Fibroblast of upper back skin (primary cell): Measurements from ENCODE around the gene GOLGA6D.
"Not testable (repeated sequence)": the region's sequence is repeated elsewhere in the genome, so short reads cannot be mapped to it uniquely, and the experiment has no call there.

Experiments
- DNase-seq: peaks from one replicate; pipeline ENCODE4 v3.0.0-alpha.2; 2013

Gene GOLGA6D

GRCh38 chr15:75282572-75282971 lies at the start of gene GOLGA6D:
Gene GOLGA6D (plus strand): TSS chr15:75282835. CDS start chr15:75282876, 41 bp downstream.
- DNase-seq: not testable (repeated sequence)

DNA sequence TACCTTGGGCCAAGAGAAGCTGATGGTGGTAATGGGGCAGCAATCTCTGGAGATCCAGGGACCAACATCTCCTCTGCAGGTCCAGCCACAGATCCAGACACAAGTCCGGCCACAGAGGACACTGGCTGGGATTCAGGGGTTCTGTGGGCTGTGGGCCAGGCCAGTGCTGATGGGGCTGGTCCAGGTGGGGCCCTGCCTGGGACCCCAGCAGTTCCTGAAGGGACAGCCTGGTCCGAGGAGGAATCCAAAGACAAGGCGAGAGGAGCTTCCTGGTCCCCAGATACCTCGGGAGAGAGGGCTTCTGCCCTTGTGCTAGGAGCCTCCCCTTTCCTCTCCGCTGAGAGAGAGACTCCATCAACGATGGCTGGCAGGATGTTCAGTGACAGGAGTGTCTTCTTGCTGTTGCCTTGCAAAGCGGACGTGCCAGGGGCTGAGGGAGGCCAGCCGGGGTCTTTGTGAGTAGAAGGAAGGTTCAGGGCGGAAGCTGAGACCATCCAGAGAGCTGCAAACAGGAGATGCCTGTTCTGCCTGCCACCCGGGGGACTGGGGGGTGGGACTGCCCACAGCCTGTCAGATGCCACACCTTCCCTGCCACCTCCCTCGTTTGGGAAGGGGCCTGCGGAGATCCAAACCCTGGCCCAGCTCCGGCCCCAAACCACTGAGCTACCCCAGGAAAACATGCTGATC lies 49.0 kb upstream of the GOLGA6D start:
- no peak for DNase-seq

DNA sequence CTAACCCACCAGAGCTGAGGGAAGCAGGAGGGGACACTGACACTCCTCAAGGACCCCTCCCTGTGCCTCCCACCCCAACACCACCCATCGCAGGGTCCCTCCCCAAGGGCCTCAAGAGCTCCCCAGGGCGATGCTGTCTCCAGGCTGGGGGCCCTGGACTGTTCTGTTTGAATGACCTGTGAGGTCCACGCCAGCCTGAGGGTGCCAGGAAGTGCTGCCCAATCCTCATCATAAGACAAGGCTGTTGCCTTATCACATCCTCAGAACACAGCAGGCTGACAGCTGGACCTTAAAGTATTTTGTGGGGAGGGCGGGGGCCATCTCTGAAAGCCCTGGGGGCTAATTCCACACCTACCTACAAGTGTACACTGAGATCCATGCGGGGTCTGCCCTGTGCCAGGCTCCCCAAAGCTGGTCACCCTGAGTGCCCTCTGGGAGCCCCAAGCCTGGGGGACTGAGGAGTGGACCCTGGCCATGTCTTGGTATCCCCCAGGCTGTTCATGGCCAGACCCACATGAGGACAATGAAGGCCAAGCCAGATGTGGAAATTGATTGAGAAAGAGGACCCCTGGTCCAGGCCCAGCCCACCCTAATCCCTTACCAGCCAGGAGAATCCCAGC lies 48.3 kb upstream of the GOLGA6D start:
- no peak for DNase-seq

- no peak for DNase-seq
Measured at GRCh38 chr15:75235051-75235673, 47.5 kb upstream of the GOLGA6D start.

DNA sequence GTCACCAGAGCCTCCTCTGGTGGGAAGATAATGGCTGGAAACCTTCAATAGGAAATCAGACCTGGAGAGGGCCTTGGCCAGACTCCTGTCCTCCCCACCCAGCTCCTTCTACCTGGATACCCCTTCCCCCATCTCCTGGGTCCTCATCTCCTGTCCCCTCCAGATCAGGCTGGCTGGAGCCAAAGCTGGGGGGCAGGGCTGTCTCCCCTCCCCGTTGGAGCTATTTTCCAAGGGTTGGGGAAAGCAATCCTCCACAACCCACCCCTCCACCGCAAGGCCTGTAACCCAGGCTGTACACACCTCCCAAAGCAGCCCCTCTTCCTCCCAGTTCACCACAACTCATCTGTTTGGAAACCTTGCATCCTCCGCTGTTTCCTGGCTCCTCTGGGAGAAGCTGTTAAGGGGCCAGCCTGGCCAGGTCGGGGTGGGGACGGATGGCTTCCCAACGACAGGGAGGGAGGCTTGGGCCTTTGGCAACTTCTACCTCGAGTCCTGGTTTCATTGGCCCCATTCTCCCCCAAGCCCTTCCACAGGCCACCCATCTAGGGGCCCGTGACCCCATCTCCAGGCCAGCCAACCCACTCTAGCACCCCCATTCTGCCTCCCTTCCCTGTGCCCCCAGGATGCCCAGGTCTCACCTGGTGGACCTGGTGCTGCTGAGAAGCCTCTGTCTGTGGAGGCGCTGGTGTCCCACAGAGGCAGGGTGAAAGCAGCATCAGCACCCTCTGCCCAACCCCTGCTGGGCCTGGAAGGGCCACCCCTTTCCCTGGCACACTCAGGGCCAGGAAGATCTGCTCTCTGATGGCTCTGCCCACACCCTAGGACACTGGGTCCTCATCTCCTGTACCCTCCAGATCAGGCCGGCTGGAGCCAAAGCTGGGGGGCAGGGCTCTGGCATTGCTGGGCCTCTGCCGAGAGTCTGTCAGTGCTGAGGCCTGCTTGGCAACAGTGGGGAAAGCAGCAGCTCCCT lies 46.6 kb upstream of the GOLGA6D start:
- DNase-seq: no peak

DNA sequence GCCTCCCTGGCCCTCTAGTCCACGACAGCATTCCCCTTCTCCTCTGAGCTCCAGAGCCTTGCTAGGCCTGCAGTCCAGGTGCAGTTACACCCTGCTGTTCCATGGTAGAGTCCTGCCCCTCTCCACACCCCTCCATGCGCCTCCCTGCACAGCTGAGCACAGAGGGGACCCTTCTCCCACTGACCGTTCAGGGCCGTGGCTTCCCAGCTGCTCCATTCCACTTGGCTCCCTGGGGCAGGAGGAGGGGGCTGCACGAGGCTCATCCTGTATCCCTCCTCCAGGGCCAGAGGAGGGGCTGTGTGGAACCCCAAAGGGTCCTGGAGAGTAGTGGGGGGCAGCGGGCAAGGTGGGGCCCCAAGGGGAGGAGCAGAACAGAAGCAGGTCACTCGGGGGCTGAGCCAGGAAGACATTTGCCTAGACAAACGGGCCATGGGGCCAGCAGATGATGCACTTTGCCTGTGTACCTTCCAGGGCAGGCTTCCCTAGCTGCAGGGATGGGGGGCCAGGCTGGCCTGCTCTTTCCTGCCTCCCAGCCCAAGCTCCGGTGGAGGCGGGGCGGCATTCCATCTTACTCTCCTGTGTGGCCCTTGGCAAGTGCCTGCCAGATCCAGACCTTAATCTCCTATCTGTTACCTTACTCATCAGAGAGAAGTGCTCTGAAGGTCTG lies 45.2 kb upstream of the GOLGA6D start:
- DNase-seq: no peak

DNA sequence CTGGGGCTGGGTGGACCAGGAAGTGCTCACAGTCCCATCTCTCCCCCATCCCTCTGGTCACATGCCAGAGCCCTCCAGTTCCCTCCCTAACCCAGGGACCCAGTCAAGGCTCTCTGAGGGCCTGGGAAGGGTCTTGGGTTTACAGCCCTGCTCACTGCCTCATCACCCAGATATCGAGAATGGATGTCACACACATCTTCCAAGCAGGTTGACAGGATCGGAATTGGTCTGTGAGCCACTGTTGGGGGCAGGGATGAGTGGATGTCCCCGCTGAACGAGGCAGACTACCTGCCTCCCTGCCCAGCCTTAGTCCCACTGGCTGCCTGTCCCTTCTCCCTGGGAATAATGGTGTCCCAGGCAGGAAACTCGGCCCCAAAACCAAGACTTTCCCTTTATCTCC lies 44.5 kb upstream of the GOLGA6D start:
- no peak for DNase-seq

DNA sequence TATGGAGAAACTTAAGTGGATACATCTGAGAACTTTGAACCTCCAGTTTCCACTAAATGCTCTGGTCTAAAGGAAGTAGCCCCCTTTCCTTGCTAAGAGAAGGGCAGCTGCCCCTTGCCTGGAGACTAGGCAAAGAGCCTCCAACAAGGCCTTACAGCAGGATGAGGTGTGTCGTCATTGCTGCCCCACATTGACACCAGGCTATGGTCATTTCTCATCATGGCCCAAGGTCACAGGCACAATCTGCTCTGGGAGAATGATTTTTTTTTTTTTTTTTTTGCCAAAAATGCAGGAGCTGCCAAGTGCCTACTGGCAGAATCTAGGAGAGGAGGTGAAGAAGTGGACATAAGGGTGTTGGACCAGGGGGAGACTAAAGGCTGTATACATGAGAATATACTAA lies 36.9 kb upstream of the GOLGA6D start:
- DNase-seq: not testable (repeated sequence)

- DNase-seq: not testable (repeated sequence)
Measured at GRCh38 chr15:75248991-75249390, 33.6 kb upstream of the GOLGA6D start.

- DNase-seq: no peak
Measured at GRCh38 chr15:75249726-75250125, 32.9 kb upstream of the GOLGA6D start.

GRCh38 chr15:75251343-75251742 lies 31.3 kb upstream of the GOLGA6D start:
- DNase-seq: not testable (repeated sequence)

DNA sequence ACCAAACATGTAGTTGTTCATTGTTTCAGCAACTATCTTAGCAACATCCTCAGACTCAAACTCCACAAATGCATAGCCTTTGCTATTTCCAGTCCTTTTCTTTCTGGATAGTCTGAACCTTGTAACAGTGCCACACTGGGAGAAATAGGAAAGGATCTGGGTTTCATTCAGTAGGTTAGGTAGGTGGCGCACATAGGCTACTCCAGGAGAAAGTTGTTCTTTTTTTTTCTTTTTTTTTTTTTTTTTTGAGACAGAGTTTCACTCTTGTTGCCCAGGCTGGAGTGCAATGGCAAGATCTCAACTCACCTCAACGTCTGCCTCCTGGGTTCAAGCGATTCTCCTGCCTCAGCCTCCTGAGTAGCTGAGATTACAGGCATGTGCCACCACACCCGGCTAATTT lies 30.4 kb upstream of the GOLGA6D start:
- DNase-seq: not testable (repeated sequence)

DNA sequence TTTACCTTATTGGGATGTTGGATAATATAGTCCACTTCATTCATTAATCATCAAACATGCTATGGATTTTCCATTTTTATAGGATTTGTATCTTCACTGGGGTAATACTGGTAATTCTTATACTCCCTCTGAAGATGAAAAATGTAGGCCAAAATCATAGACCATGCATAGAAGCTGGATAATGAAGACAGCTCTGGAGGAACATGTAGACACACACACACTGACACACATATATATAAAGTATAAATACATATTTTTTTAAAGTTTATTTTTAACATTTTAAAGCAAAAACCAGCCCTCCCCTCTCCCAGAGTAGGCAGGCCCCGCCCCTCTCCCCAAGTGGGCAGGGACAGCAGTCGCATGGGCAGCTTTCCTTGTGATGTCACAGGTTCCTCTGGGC lies 24.6 kb upstream of the GOLGA6D start, which contains the start of gene GOLGA6C:
Gene GOLGA6C (plus strand): TSS at position 301 of the 400 bp plus-strand sequence. CDS start 265 bp downstream, outside the sequence.
- not testable (repeated sequence) for DNase-seq

DNA sequence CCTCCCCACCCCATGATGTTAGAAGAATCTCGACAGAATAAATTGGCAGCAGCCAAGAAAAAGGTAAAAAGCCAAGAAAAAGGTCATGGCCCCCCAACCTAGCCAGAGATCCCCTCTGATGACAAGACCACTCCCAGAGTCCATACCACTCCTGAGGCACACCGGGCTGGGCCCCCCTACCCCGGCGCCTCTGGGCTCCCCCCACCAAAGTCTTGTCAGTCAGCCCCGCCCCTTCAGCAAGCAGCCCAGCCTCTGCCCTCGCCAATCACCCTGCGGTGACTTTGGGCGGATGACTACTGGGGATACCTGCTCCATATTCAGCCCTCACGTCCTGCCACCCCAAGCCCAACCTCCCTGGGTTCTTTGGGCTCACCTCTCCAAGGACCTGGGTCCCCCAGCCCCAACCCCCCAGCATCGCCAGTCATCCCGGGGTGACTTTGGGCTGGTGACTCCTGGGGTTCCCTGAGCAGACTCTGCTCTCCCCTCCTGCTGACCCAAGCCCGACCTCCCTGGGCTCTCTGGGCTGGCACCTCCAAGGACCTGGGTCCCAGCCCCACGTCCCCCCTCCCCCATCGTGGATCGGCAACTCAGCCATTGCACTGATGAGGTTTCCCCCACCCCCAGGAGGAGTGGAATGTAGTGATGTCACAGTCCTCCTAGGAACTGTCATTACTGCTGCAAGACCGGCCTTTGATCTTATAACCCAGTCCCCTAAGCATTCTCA lies 23.9 kb upstream of the GOLGA6D start:
- not testable (repeated sequence) for DNase-seq

GRCh38 chr15:75259873-75260272 lies 22.8 kb upstream of the GOLGA6D start:
- not testable (repeated sequence) for DNase-seq

- DNase-seq: not testable (repeated sequence)
Measured at GRCh38 chr15:75273751-75274359, 8.8 kb upstream of the GOLGA6D start.

- DNase-seq: peak; percentile 4
Measured at GRCh38 chr15:75274509-75275107, 8.0 kb upstream of the GOLGA6D start.

- DNase-seq: not testable (repeated sequence)
Measured at GRCh38 chr15:75275617-75276016, 7.0 kb upstream of the GOLGA6D start.

GRCh38 chr15:75278497-75278896 lies 4.1 kb upstream of the GOLGA6D start:
- DNase-seq: not testable (repeated sequence)

- not testable (repeated sequence) for DNase-seq
Measured at GRCh38 chr15:75284152-75284551, 1.5 kb downstream of the GOLGA6D start.
